Endothelial cell of umbilical vein (primary cell): Measurements from ENCODE around the gene CHN2. TPM values are rescaled to one million over a fixed set of nuclear protein-coding genes. Genes with fewer than 3 reads are reported as not detected.

ENCODE experiments used
- BruUV-seq: library from RNA; stranded (reverse); fragments of 400-500 nt; replicated peaks from 2 replicates; lab custom pipeline; 2021; lab: Mats Ljungman, UMichigan
- CTCF ChIA-PET: fragments of 300-600, 350-600 bp; sonication (Branson Sonifier 250); formaldehyde crosslinking; loops from one replicate; lab custom pipeline; 2021; ENCODE audit warnings: antibody characterized with exemption, inconsistent platforms; lab: Charles Lee
- POLR2A ChIA-PET: fragments of 300-600, 350-600 bp; sonication (Branson Sonifier 250); formaldehyde crosslinking; loops from one replicate; lab custom pipeline; 2021; ENCODE audit warnings: antibody characterized with exemption, inconsistent platforms; lab: Charles Lee
- DNase-seq: peaks from one replicate; pipeline ENCODE4 v3.0.0-alpha.2; 2011; ENCODE audit warnings: low read depth, low spot score
- FAIRE-seq: peaks from 2 replicates; lab custom pipeline; 2011; peaks lifted over from hg19 to GRCh38; lab: Jason Lieb, UNC
- H2AFZ ChIP-seq: 2 replicates; pipeline ENCODE4 v1.6.0; 2012; ENCODE audit warnings: low read depth, low read length, control low read depth, inconsistent platforms
- H3K27ac ChIP-seq: 2 replicates; pipeline ENCODE4 v1.5.1; 2011; ENCODE audit warnings: low read depth, mild to moderate bottlenecking, control low read depth, low read length, moderate library complexity; ENCODE audit not compliant: insufficient read depth
- H3K27me3 ChIP-seq, 2 experiments: 2 replicates each; pipeline versions ENCODE4 v1.6.0 to v1.6.1; 2011; ENCODE audit warnings: low read length in 2 of 2, mixed read lengths in 1 of 2; ENCODE audit not compliant: control insufficient read depth in 2 of 2, insufficient read depth in 2 of 2
- H3K36me3 ChIP-seq, 2 experiments: 2 replicates in 1 of 2; 3 replicates in 1 of 2; pipeline ENCODE4 v1.5.1; 2011; ENCODE audit warnings: low read length in 2 of 2, mild to moderate bottlenecking in 1 of 2, moderate library complexity in 1 of 2; ENCODE audit not compliant: control insufficient read depth in 2 of 2, insufficient read depth in 2 of 2; ENCODE audit errors: extremely low read depth in 1 of 2
- H3K4me1 ChIP-seq: 3 replicates; pipeline ENCODE4 v1.5.1; 2011; ENCODE audit warnings: mild to moderate bottlenecking, low read length; ENCODE audit not compliant: control insufficient read depth, insufficient read depth; ENCODE audit errors: extremely low read depth
- H3K4me2 ChIP-seq: 2 replicates; pipeline ENCODE4 v1.6.1; 2011; ENCODE audit warnings: low read length, control low read depth, mixed read lengths; ENCODE audit not compliant: insufficient read depth
- H3K4me3 ChIP-seq, 3 experiments: fragments of 200-600 bp in 1 of 3; sonication (generic), shearing (Covaris generic) in 1 of 3; replicated peaks in 1 of 3; 2 replicates each; pipeline ENCODE4 v1.5.1; 2011 to 2016; ENCODE audit warnings: control low read depth in 3 of 3, low read length in 3 of 3, mild to moderate bottlenecking in 2 of 3, inconsistent platforms in 1 of 3, low read depth in 1 of 3, moderate library complexity in 1 of 3; ENCODE audit not compliant: insufficient read depth in 1 of 3
- H3K79me2 ChIP-seq: 2 replicates; pipeline ENCODE4 v1.6.0; 2012; ENCODE audit warnings: low read length, inconsistent platforms; ENCODE audit not compliant: control insufficient read depth, insufficient read depth
- H3K9ac ChIP-seq: replicated peaks from 2 replicates; pipeline ENCODE3; 2011; ENCODE audit warnings: low read length, control low read depth; ENCODE audit not compliant: insufficient read depth; ENCODE audit errors: extremely low read depth
- H3K9me1 ChIP-seq: replicated peaks from 3 replicates; pipeline ENCODE4 v1.6.0; 2011; ENCODE audit warnings: mild to moderate bottlenecking, low read length; ENCODE audit not compliant: control insufficient read depth, insufficient read depth; ENCODE audit errors: extremely low read depth
- H3K9me3 ChIP-seq: replicated peaks from 2 replicates; pipeline ENCODE4 v1.5.1; 2012; ENCODE audit warnings: low read length, inconsistent platforms; ENCODE audit not compliant: control insufficient read depth, insufficient read depth
- H4K20me1 ChIP-seq: replicated peaks from 2 replicates; pipeline ENCODE3; 2011; ENCODE audit warnings: mild to moderate bottlenecking, low read length; ENCODE audit not compliant: control insufficient read depth, insufficient read depth; ENCODE audit errors: extremely low read depth
- CTCF ChIP-seq, 2 donors: IDR thresholded peaks; 1 replicate in 1 of 2; 2 replicates in 1 of 2; pipeline ENCODE4 v1.5.1; 2011; ENCODE audit warnings: low read length in 2 of 2, mild to moderate bottlenecking in 2 of 2, moderate library complexity in 2 of 2, control low read depth in 1 of 2, inconsistent platforms in 1 of 2, low read depth in 1 of 2; ENCODE audit not compliant: insufficient read depth in 1 of 2; ENCODE audit errors: extremely low read depth in 1 of 2
- EZH2 ChIP-seq: IDR thresholded peaks from 2 replicates; pipeline ENCODE4 v1.6.1; 2012; ENCODE audit warnings: borderline replicate concordance, low read depth, mild to moderate bottlenecking, moderate library complexity, low read length, inconsistent platforms; ENCODE audit not compliant: severe bottlenecking
- FOS ChIP-seq: IDR thresholded peaks from 2 replicates; pipeline ENCODE4 v1.6.1; 2011; ENCODE audit warnings: mild to moderate bottlenecking, low read length, moderate library complexity, borderline replicate concordance; ENCODE audit not compliant: insufficient read depth
- GATA2 ChIP-seq: IDR thresholded peaks from 2 replicates; pipeline ENCODE4 v1.7.0; 2011; ENCODE audit warnings: low read depth, mild to moderate bottlenecking, moderate library complexity, mixed read lengths, low read length; ENCODE audit not compliant: insufficient read length, insufficient read depth
- JUN ChIP-seq: IDR thresholded peaks from 2 replicates; pipeline ENCODE4 v1.6.1; 2011; ENCODE audit warnings: borderline replicate concordance, low read depth; ENCODE audit not compliant: insufficient read length, insufficient read depth
- MYC ChIP-seq: IDR thresholded peaks from one replicate; pipeline ENCODE4 v1.6.1; 2011; ENCODE audit warnings: mild to moderate bottlenecking, low read depth, low read length
- POLR2AphosphoS5 ChIP-seq: IDR thresholded peaks from 2 replicates; pipeline ENCODE4 v1.6.1; 2012; ENCODE audit warnings: low read depth, mild to moderate bottlenecking, control low read depth, low read length, moderate library complexity; ENCODE audit not compliant: insufficient read depth
- dilution Hi-C: fragments of 300-500 bp; cut with MboI; formaldehyde crosslinking; loops from one replicate; pipeline ENCODE4 v1.15.0; 2019; ENCODE audit warnings: low sequenced_read_pairs; ENCODE audit not compliant: extremely low pct_ligation_motif_present
- intact Hi-C: fragments of 100-400 bp; cut with micrococcal nuclease; formaldehyde crosslinking; loops from one replicate; pipeline ENCODE4 v1.10.0; 2022
- polyA plus RNA-seq, 4 experiments: library from polyadenylated mRNA; depleted of rRNA in 3 of 4; stranded (reverse) in 3 of 4; unstranded in 1 of 4; fragments of >200 nt; gene quantifications; 2 replicates each; pipeline versions ENCODE4 v1.2.1 to v1.2.3, GENCODE V29; 2011 to 2012; ENCODE audit warnings: missing spikeins in 1 of 4
- total RNA-seq: library from RNA; stranded (reverse); gene quantifications from 2 replicates; pipeline ENCODE4 v1.2.3, GENCODE V29; 2021
- TF ChIP-seq, protein P1 (sequence below): IDR thresholded peaks from 2 replicates; pipeline ENCODE4 v1.6.1; 2011; ENCODE audit not compliant: insufficient read depth, insufficient read length

Gene CHN2
- total and polyA plus RNA-seq, 2 donors (not counting 3 experiments of a cell fraction or from before 2014, with no cell fraction given): 1.4 to 5.0 TPM

DNA sequence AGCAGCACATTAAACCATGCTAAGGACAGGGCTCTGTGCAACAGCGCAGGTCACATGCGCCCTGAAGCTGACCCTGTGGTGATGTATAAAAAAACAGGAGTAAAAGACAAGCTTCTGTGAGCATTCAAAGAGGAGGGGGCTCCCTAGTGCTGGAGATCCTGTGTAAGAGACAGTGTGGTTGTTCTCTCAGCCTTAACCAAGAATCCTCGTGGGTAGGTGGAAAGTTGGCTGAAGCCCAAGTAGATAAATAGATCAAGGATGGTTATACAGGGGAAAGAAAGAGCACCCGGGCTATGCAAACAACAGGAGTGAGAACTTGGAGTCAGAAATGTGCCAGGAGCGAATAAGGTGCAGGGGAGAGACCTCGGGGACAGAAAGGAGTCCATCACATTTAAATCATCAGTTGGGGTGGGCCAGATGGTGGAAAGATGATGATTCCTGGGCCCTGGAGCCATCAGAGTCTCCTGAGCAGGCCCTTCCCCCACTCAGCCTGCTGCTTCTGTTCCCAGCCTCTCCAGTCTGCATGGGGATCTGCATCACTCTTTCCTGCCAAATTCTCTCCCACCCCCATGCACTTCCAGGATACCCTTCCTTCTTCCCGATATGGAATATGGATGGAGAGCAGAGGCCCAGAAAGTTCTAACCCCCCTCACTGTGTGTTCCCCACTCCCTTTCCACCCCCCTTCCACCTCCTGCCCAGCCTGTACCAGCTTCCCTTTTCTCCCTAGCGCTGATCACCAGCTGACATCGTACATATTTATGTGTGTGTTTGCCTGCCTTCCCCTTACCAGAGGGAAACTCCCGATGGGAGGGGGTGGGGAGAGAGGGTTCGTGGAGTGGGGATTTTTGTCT, 291.0 kb downstream of the CHN2 start:
- TF ChIP-seq, protein P1, sequence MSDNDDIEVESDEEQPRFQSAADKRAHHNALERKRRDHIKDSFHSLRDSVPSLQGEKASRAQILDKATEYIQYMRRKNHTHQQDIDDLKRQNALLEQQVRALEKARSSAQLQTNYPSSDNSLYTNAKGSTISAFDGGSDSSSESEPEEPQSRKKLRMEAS: no peak
- TF ChIP-seq CTCF (IDR thresholded peaks at IDR 0.05; ENCODE audit: extremely low read depth in 1 of 2, insufficient read depth in 1 of 2, low read depth in 1 of 2, low read length in 2 of 2) (no peak), EZH2 (no peak), FOS (no peak), MYC (no peak), JUN (no peak), GATA2 (no peak), POLR2AphosphoS5 (no peak)
- ChIA-PET POLR2A (no interaction called here), CTCF (interaction anchor here (0.6 kb wide), 1 partner anchor 149 kb away, joined by 3 read pairs; no protein-coding TSS in a partner anchor)
- no peak overlapping the region for H3K9ac ChIP-seq
- H2AFZ ChIP-seq: no peak overlapping the region
- H4K20me1 ChIP-seq: no peaks in the 10 kb centered on the region
- no peaks in the 10 kb centered on the region for H3K9me3 ChIP-seq
- H3K4me1 ChIP-seq: peaks cover 29% of the 10 kb centered on the region
- H3K36me3 ChIP-seq: no peaks in the 10 kb centered on the region
- dilution Hi-C loops: no loop called here
- H3K4me3 ChIP-seq: no peak overlapping the region
- intact Hi-C loops: loop anchor here (5.0 to 10.0 kb wide), 3 partner anchors 211 to 448 kb away; no protein-coding TSS in a partner anchor
- H3K27me3 ChIP-seq: no peaks in the 10 kb centered on the region
- no peak overlapping the region for H3K4me2 ChIP-seq
- no peaks in the 10 kb centered on the region for H3K9me1 ChIP-seq
- H3K79me2 ChIP-seq: no peaks in the 10 kb centered on the region
- no TSS peak for BruUV-seq
- H3K27ac ChIP-seq: no peak overlapping the region
- no peak for DNase-seq
- FAIRE-seq: no peak
